A673 (cell line): ENCODE data around the gene CSRP3.

Experiments used
- CTCF ChIP-seq: fragments of 300-800, 200-600 bp; sonication (generic); conservative IDR thresholded peaks from 2 replicates; pipeline ENCODE4 v1.5.1; 2017; ENCODE audit warnings: low read depth, mild to moderate bottlenecking, antibody characterized with exemption, low read length, moderate library complexity, mixed read lengths
- EZH2 ChIP-seq: fragments of 200-600 bp; sonication (generic); IDR thresholded peaks from 2 replicates; pipeline ENCODE4 v1.6.1; 2017; ENCODE audit warnings: borderline replicate concordance, low read depth, mild to moderate bottlenecking, mixed read lengths, antibody characterized with exemption, low read length; ENCODE audit not compliant: poor library complexity, severe bottlenecking

GRCh38 chr11:19216021-19216420, 14.2 kb upstream of the CSRP3 start:
- no peak for TF ChIP-seq CTCF
- no peak for TF ChIP-seq EZH2
